Uterus (tissue), 4 donors: ENCODE measurements around the gene MTMR4. TPM values are rescaled to one million over a fixed set of nuclear protein-coding genes. Genes with fewer than 3 reads are reported as not detected.

ENCODE experiments used
- DNase-seq, 2 donors: peaks; one replicate each; pipeline ENCODE4 v3.0.0-alpha.2; 2019 to 2020
- H3K27ac ChIP-seq, 2 donors: fragments of 200-600 bp; sonication (generic); 1 replicate in 1 of 2; 2 replicates in 1 of 2; pipeline ENCODE4 v1.5.1; 2016 to 2018
- H3K27me3 ChIP-seq, 2 donors: fragments of 200-600 bp; sonication (generic); one replicate each; pipeline ENCODE4 v1.5.1; 2018 to 2019; ENCODE audit warnings: control low read depth in 1 of 2
- H3K36me3 ChIP-seq, 2 donors: fragments of 200-600 bp; sonication (generic); one replicate each; pipeline ENCODE4 v1.5.1; 2019; ENCODE audit warnings: control low read depth in 1 of 2
- H3K4me1 ChIP-seq, 2 donors: fragments of 200-600 bp; sonication (generic); one replicate each; pipeline ENCODE4 v1.5.1; 2018 to 2019; ENCODE audit warnings: control low read depth in 1 of 2
- H3K4me3 ChIP-seq, 2 donors: fragments of 200-600 bp; sonication (generic); 1 replicate in 1 of 2; 2 replicates in 1 of 2; pipeline ENCODE4 v1.5.1; 2018 to 2019; ENCODE audit warnings: mild to moderate bottlenecking in 1 of 2
- H3K9me3 ChIP-seq, 2 donors: fragments of 200-600 bp; sonication (generic); one replicate each; pipeline ENCODE4 v1.5.1; 2019; ENCODE audit warnings: control low read depth in 1 of 2
- CTCF ChIP-seq, 4 experiments: fragments of 200-600 bp in 2 of 4; fragments of 450-650 bp in 2 of 4; sonication (generic) in 2 of 4; IDR thresholded peaks; one replicate each; pipeline ENCODE4 v1.5.1; 2016 to 2019; ENCODE audit warnings: antibody characterized with exemption in 4 of 4, mild to moderate bottlenecking in 2 of 4, moderate library complexity in 1 of 4
- POLR2A ChIP-seq, 2 donors: fragments of 450-650 bp; IDR thresholded peaks; one replicate each; pipeline ENCODE4 v1.6.1; 2016; ENCODE audit warnings: antibody characterized with exemption in 2 of 2, mild to moderate bottlenecking in 1 of 2, moderate library complexity in 1 of 2
- intact Hi-C: fragments of 100-400 bp; cut with DNase I; formaldehyde crosslinking; loops from one replicate; pipeline ENCODE4 v1.15.1; 2023; ENCODE audit warnings: low total_unique reads
- total RNA-seq, 4 donors: library from RNA; depleted of rRNA in 3 of 4; stranded (reverse); fragments of >200 nt in 3 of 4; gene quantifications; one replicate each; pipeline versions ENCODE4 v1.1.0 to v1.2.4, GENCODE V29; 2014 to 2023
- donor health status: DM: yes; HTN: yes; CAD: no.

MTMR4 gene
- total RNA-seq, 4 donors from 2014 or later: 9.7 to 59.1 (median 25.5) TPM

- Histone ChIP-seq H3K9me3 (no peaks in the 10 kb centered on the region), H3K36me3 (no peaks in the 10 kb centered on the region), H3K27me3 (no peaks in the 10 kb centered on the region), H3K4me3 (peak overlapping the region; percentile 42 to 74), H3K4me1 (no peaks in the 10 kb centered on the region), H3K27ac (peak overlapping the region in 1 of 2 donors; percentile 84)
- no peak for DNase-seq
- intact Hi-C loops: no loop called here
- TF ChIP-seq CTCF (IDR thresholded peaks at IDR 0.05): no peak
- no peak for TF ChIP-seq POLR2A (IDR thresholded peaks at IDR 0.05)
These were observed 1.0 kb downstream of the MTMR4 start for GRCh38 chr17:58513267-58513964.

GRCh38 chr17:58510075-58510474, 4.4 kb downstream of the MTMR4 start:
- H3K36me3 ChIP-seq: no peaks in the 10 kb centered on the region
- intact Hi-C loops: no loop called here
- DNase-seq: no peak

GRCh38 chr17:58508341-58509067, 5.9 kb downstream of the MTMR4 start:
- Histone ChIP-seq H3K36me3 (no peaks in the 10 kb centered on the region), H3K27ac (no peak overlapping the region), H3K4me3 (no peak overlapping the region), H3K9me3 (no peaks in the 10 kb centered on the region), H3K27me3 (no peaks in the 10 kb centered on the region), H3K4me1 (no peaks in the 10 kb centered on the region)
- intact Hi-C loops: no loop called here
- TF ChIP-seq CTCF (IDR thresholded peaks at IDR 0.05): no peak
- no peak for TF ChIP-seq POLR2A (IDR thresholded peaks at IDR 0.05)
- no peak for DNase-seq

More at GRCh38 chr17:58510075-58510474, 4.4 kb downstream of the MTMR4 start:
- H3K4me3 ChIP-seq: no peak overlapping the region
- no peak overlapping the region for H3K27ac ChIP-seq
- no peaks in the 10 kb centered on the region for H3K9me3 ChIP-seq
- TF ChIP-seq CTCF (IDR thresholded peaks at IDR 0.05) (no peak), POLR2A (IDR thresholded peaks at IDR 0.05) (no peak)
- H3K27me3 ChIP-seq: no peaks in the 10 kb centered on the region
- no peaks in the 10 kb centered on the region for H3K4me1 ChIP-seq

- no peaks in the 10 kb centered on the region for H3K27me3 ChIP-seq
- no peaks in the 10 kb centered on the region for H3K9me3 ChIP-seq
- H3K36me3 ChIP-seq: no peaks in the 10 kb centered on the region
- H3K27ac ChIP-seq: no peak overlapping the region
- no peak overlapping the region for H3K4me3 ChIP-seq
- no peaks in the 10 kb centered on the region for H3K4me1 ChIP-seq
- intact Hi-C loops: no loop called here
- DNase-seq: no peak
- TF ChIP-seq POLR2A (IDR thresholded peaks at IDR 0.05) (no peak), CTCF (IDR thresholded peaks at IDR 0.05) (no peak)
These were observed 7.3 kb downstream of the MTMR4 start for GRCh38 chr17:58507123-58507634.
